Epithelial cell of prostate (primary cell): Measurements from ENCODE around the gene ABCC9.

Experiments used
- DNase-seq: peaks from one replicate; pipeline ENCODE4 v3.0.0-alpha.2; 2011; ENCODE audit warnings: low read depth, low spot score
- H3K27ac ChIP-seq: fragments of 450-650 bp; 2 replicates; pipeline ENCODE4 v1.5.1; 2017; ENCODE audit warnings: mild to moderate bottlenecking

Gene ABCC9

GRCh38 chr12:21940549-21941505, at the start of gene ABCC9:
TSS of gene ABCC9 (minus strand) at chr12:21941426. CDS start at chr12:21936674, 4,752 bp downstream.
- DNase-seq, result no peak
- H3K27ac ChIP-seq, result no peak within 1 kb of the TSS

GRCh38 chr12:21989819-21990412, 48.7 kb upstream of the ABCC9 start:
- no peak for DNase-seq
- H3K27ac ChIP-seq, result no peak overlapping the region

DNA sequence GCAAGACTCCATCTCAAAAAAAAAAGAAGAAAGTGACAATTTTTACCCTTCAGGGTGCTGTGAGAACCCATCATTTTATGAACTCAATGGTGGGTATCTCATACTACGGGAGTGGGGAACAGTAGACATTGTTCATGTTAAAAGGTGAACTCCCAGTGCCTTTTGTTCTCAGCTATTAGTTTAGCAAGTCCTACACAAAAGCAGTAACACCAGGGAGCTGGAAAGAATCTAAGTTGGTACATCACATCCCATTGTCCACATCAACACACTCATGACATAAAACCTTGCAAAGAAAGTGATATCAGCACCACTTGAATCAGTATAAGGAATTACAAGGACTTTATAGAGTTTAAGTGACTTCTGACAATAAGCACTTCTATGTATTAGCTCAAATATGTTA, 47.4 kb upstream of the ABCC9 start:
- DNase-seq, result no peak
- H3K27ac ChIP-seq, result no peak overlapping the region

DNA sequence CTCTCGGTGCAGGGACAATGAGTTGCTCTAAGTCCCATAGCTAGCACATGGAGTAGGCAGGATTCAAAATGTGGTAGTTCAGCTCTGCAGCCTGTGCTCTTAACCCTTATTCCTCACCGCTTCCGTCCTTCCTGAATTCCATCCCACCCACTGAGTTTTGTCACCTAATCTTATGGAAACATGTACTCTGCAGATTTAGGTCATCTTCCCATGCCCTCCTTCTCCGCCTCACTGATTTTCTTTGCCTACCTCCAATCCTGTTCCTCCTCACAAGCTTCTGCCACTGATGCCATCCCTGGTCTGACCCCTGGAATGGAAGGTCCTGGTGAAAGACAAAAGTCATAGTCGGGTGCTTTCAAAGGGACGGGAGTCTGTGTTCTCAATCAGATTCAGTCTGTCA, 46.5 kb upstream of the ABCC9 start:
- H3K27ac ChIP-seq, result no peak overlapping the region
- no peak for DNase-seq

DNA sequence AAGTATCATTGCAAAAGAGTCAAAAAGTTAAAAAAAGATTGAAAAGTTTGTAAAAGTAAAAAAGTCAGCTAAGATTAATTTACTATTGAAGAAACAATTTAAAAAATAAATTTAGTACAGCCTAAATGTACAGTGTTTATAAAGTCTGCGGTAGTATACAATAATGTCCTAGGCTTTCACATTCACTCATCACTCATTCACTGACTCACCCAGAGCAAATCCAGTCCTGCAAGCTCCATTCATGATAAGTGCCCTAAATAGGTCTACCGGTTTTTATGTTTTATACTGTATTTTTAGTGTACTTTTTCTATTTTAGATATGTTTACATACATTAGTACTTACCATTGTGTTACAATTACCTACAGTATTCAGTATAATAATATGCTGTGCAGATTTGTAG, 43.9 kb upstream of the ABCC9 start:
- H3K27ac ChIP-seq, result no peak overlapping the region
- no peak for DNase-seq

GRCh38 chr12:21984375-21984774, 43.1 kb upstream of the ABCC9 start:
- H3K27ac ChIP-seq, result no peak overlapping the region
- DNase-seq, result no peak

GRCh38 chr12:21983095-21983494, 41.9 kb upstream of the ABCC9 start:
- no peak for DNase-seq
- H3K27ac ChIP-seq, result no peak overlapping the region

- DNase-seq, result no peak
- no peak overlapping the region for H3K27ac ChIP-seq
These were observed 39.3 kb upstream of the ABCC9 start for GRCh38 chr12:21980544-21980943.

DNA sequence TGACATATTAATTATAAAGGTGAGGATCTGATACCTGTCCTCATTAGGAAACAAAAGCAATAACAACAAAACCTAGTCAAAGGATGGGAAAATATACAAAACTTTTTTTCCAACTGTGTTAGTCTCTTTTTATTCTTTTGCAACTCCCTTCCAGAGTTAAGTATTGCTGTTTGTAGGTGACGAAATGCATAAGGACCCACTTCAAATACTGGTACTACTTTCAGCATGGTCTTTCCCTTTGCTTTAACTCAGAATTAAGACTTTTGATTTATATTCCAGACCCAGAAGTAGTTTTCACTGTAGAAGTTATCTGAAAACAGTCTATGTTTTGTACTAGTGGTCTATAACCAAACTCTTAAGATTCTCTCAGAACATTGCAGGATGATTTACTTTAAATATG, 34.1 kb upstream of the ABCC9 start:
- no peak for DNase-seq
- no peak overlapping the region for H3K27ac ChIP-seq

DNA sequence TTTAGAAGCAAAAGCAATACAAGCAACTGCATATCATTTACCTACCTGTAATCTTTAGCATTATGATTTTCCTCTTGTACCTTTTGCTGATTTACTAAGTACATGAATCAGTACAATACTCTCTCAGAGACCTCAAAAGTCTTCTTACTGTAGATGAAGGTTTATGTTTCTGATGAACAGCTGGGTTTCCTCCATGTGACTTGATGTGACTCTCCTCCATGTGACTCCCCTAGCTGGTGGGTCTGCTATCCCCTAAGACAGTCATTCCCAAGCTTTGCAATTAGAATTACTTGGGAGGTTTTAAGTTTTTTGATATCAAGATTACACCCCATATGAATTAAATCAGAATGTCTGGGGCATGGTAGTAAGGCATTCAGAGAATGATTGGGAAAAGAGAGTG, 32.0 kb upstream of the ABCC9 start:
- DNase-seq, result no peak
- no peak overlapping the region for H3K27ac ChIP-seq

DNA sequence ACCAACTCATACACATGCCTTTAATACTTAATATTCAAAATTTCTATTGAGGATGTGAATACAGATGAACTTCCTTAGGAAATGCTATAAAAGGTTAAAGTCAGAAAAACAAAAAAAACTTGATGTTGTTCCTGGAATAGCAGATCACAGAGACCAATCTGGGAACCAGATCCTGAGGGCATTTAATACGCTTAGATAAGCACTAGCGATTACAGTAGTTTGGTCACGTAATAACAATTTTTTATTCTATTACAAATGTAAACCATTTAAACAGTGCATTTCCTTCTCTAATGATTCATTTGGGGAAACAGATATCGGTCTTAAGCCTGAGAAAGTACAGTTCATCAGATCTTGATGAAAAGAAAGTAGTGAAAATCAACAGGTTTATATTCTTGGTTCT, 30.8 kb upstream of the ABCC9 start:
- DNase-seq, result no peak

GRCh38 chr12:21971344-21971743, 30.1 kb upstream of the ABCC9 start:
- no peak overlapping the region for H3K27ac ChIP-seq
- no peak for DNase-seq

More for the DNA sequence above, 30.8 kb upstream of the ABCC9 start:
- H3K27ac ChIP-seq, result no peak overlapping the region

GRCh38 chr12:21962821-21963220, 21.6 kb upstream of the ABCC9 start:
- DNase-seq, result no peak
- H3K27ac ChIP-seq, result peak overlapping the region; percentile 59

GRCh38 chr12:21962236-21962635, 21.0 kb upstream of the ABCC9 start:
- DNase-seq, result peak; percentile 48
- H3K27ac ChIP-seq, result peak overlapping the region; percentile 59

DNA sequence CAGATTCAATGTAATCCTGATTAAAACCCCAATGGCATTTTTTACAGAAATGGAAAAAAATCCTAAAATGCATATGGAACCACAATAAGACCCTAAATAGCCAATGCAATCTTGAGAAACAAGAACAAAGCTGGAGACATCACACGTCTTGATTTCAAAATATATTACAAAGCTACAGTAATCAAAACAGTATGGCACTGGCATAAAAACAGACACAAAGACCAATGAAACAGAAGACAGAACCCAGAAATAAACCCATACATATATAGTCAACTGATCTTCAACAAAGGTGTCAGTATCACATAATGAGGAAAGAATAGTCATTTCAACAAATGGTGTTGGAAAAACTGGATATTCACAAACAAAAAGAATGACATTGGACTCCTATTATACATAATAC, 9.4 kb upstream of the ABCC9 start:
- DNase-seq, result no peak
- no peak overlapping the region for H3K27ac ChIP-seq

DNA sequence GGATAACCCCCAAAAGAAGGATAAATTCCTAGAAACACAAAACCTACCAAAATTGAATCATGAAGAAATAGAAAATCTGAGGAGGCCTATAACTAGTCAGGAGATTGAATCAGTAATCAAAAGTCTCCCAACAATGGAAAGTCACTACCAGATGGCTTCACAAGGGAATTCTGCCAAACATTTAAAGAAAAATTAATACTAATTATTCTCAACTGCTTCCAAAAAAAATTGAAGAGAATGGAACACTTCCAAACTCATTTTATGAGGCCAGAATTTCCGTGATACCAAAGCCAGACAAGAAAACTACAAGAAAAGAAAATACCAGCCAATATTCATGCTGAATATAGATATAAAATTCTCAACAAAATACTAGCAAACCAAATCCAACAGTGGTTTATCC, 7.8 kb upstream of the ABCC9 start:
- no peak for DNase-seq
- no peak overlapping the region for H3K27ac ChIP-seq

GRCh38 chr12:21946983-21947382, 5.8 kb upstream of the ABCC9 start:
- no peak overlapping the region for H3K27ac ChIP-seq

GRCh38 chr12:21945002-21945401, 3.8 kb upstream of the ABCC9 start:
- H3K27ac ChIP-seq, result no peak overlapping the region
- no peak for DNase-seq

More at GRCh38 chr12:21946983-21947382, 5.8 kb upstream of the ABCC9 start:
- no peak for DNase-seq

- no peak for DNase-seq
- H3K27ac ChIP-seq, result no peak overlapping the region
These were observed 1.1 kb upstream of the ABCC9 start for GRCh38 chr12:21942377-21942703.

DNA sequence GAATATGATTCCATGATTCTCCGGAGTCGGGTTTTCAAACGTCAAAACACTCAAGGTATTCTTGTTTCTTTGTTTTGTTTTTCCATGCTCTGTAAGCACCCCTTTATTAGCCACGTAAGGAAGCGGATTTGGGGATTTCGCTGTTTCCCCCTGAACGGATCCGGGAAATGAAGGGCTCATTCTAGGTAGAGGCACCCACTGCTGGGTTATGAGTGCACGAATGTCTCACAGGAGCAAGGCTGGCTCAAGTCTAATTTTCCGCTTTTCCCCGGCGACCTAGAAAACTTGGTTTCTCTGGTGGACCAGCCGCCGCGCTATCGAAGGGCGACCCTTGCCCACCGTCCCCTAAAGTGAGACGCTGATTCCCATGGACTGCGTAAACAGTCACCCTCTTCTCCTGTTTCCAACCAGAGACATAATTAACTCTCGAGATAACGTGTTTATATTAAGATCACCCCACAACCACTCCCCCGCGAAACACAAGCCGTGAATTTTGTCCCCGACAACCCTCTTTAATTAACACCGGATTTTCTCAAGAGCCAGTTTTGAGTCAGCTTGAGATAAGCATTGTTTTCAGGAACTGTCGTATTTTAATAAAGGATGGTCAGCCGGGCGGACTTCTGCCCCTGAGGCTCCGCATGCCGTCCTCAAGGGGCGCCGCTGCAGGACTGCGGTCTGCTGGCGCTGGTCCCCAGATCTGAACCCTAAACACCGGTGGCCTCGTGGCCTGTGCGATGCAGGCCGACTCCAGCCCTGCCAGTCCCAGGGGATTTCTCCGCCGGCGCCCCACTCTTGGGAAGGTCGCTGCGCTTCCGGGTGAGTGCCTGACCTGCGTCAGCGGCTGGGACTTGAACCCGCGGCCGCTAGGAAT, 515 bp upstream of the ABCC9 start:
- no peak overlapping the region for H3K27ac ChIP-seq
- DNase-seq, result no peak

DNA sequence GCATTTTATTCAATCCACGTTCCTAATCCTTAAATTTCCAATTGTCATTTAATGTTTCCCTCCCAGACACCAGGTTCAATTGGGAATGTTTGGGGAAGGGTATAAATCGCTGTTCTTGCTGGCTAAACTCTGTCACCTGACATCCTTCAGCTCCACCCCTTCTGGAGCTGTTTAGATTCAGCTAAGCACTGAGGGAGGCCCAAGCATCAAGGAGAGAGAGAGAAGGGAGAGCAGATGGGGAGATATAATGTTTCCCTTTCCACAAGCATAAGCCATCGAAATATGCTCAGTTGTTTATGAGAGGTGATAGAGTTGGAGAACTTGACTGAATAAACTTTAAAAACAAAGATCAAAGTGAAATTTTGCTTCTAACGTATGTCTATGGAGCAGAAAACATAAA, 1.8 kb downstream of the ABCC9 start:
- no peak for DNase-seq
- no peak overlapping the region for H3K27ac ChIP-seq
